ENCODE results near the gene KCNMA1. TPM values are rescaled to one million over a fixed set of nuclear protein-coding genes. Genes with fewer than 3 reads are reported as not detected.

Gene KCNMA1
- total RNA-seq, 2 donors from 2014 or later = 29.1 to 37.9 TPM

- 36% methylated on average over 7 of the region's 7 CpGs for WGBS
- Histone ChIP-seq H3K4me3 (no peak overlapping the region), H3K9me3 (no peaks in the 10 kb centered on the region), H3K36me3 (no peaks in the 10 kb centered on the region), H3K27ac (no peak overlapping the region), H3K27me3 (replicated peaks; ENCODE audit: insufficient read depth) (no peaks in the 10 kb centered on the region), H3K4me1 (replicated peaks) (no peaks in the 10 kb centered on the region)
- TF ChIP-seq CTCF (IDR thresholded peaks at IDR 0.05) = no peak
- no peak for TF ChIP-seq POLR2A (IDR thresholded peaks at IDR 0.05)
- no peak for TF ChIP-seq POLR2AphosphoS5 (IDR thresholded peaks at IDR 0.05)
- intact Hi-C loops (cut with DNase I) = no loop called here
- DNase-seq (ENCODE audit: low spot score) = no peak
Observed at GRCh38 chr10:77602913-77603533, 34.6 kb downstream of the KCNMA1 start.

GRCh38 chr10:77602231-77602912, 35.2 kb downstream of the KCNMA1 start:
- intact Hi-C loops (cut with DNase I) = no loop called here
- Histone ChIP-seq H3K4me3 (no peak overlapping the region), H3K36me3 (no peaks in the 10 kb centered on the region), H3K27ac (no peak overlapping the region), H3K4me1 (replicated peaks) (no peaks in the 10 kb centered on the region), H3K27me3 (replicated peaks; ENCODE audit: insufficient read depth) (no peaks in the 10 kb centered on the region), H3K9me3 (no peaks in the 10 kb centered on the region)
- TF ChIP-seq CTCF (IDR thresholded peaks at IDR 0.05) (no peak), POLR2AphosphoS5 (IDR thresholded peaks at IDR 0.05) (no peak), POLR2A (IDR thresholded peaks at IDR 0.05) (no peak)
- no peak for DNase-seq (ENCODE audit: low spot score)
- 62% methylated on average over 8 of the region's 8 CpGs for WGBS

GRCh38 chr10:77601488-77601887, 36.1 kb downstream of the KCNMA1 start:
- TF ChIP-seq POLR2AphosphoS5 (IDR thresholded peaks at IDR 0.05) (no peak), CTCF (IDR thresholded peaks at IDR 0.05) (no peak), POLR2A (IDR thresholded peaks at IDR 0.05) (no peak)
- H3K27me3 ChIP-seq (replicated peaks; ENCODE audit: insufficient read depth) = no peaks in the 10 kb centered on the region
- H3K4me3 ChIP-seq = no peak overlapping the region
- H3K9me3 ChIP-seq = no peaks in the 10 kb centered on the region
- intact Hi-C loops (cut with DNase I) = no loop called here
- H3K27ac ChIP-seq = no peak overlapping the region
- WGBS = 78% methylated on average over 4 of the region's 4 CpGs
- no peaks in the 10 kb centered on the region for H3K36me3 ChIP-seq
- DNase-seq (ENCODE audit: low spot score) = no peak
- H3K4me1 ChIP-seq (replicated peaks) = no peaks in the 10 kb centered on the region

GRCh38 chr10:77600640-77601039, 37.0 kb downstream of the KCNMA1 start:
- 94% methylated on average over 6 of the region's 6 CpGs for WGBS
- H3K27ac ChIP-seq = no peak overlapping the region
- DNase-seq (ENCODE audit: low spot score) = no peak
- H3K9me3 ChIP-seq = no peaks in the 10 kb centered on the region
- no peaks in the 10 kb centered on the region for H3K36me3 ChIP-seq
- H3K4me3 ChIP-seq = no peak overlapping the region
- intact Hi-C loops (cut with DNase I) = no loop called here
- H3K27me3 ChIP-seq (replicated peaks; ENCODE audit: insufficient read depth) = no peaks in the 10 kb centered on the region
- no peaks in the 10 kb centered on the region for H3K4me1 ChIP-seq (replicated peaks)
- TF ChIP-seq CTCF (IDR thresholded peaks at IDR 0.05) (no peak), POLR2AphosphoS5 (IDR thresholded peaks at IDR 0.05) (no peak), POLR2A (IDR thresholded peaks at IDR 0.05) (no peak)

- intact Hi-C loops (cut with DNase I) = no loop called here
- Histone ChIP-seq H3K27ac (no peak overlapping the region), H3K36me3 (no peaks in the 10 kb centered on the region), H3K9me3 (no peaks in the 10 kb centered on the region), H3K4me3 (no peak overlapping the region), H3K27me3 (replicated peaks; ENCODE audit: insufficient read depth) (no peaks in the 10 kb centered on the region), H3K4me1 (replicated peaks) (no peaks in the 10 kb centered on the region)
- TF ChIP-seq POLR2A (IDR thresholded peaks at IDR 0.05) (no peak), POLR2AphosphoS5 (IDR thresholded peaks at IDR 0.05) (no peak), CTCF (IDR thresholded peaks at IDR 0.05) (no peak)
- WGBS = 93% methylated on average over 4 of the region's 4 CpGs
- no peak for DNase-seq (ENCODE audit: low spot score)
Observed at GRCh38 chr10:77599651-77600050, 38.0 kb downstream of the KCNMA1 start.
